HepG2 (cell line): ENCODE results near the gene HMCN2. TPM values are rescaled to one million over a fixed set of nuclear protein-coding genes. Genes with fewer than 3 reads are reported as not detected.

Experiments
- ATAC-seq: fragments of 200-7000 bp; cut with Tn5 transposase; 3 replicates; pipeline ENCODE4 v1.9.1; 2020; ENCODE audit warnings: mild to moderate bottlenecking, moderate library complexity
- BruUV-seq: library from RNA; stranded (reverse); fragments of 400-500 nt; replicated peaks from 2 replicates; lab custom pipeline; 2021; lab: Mats Ljungman, UMichigan
- CTCF ChIA-PET: fragments of 300-600 bp; formaldehyde crosslinking; extraction: SDS; loops from one replicate; lab custom pipeline; 2021; ENCODE audit warnings: low total read pairs, inconsistent platforms, low intra/inter-chr PET ratio; lab: Yijun Ruan, JAX
- POLR2A ChIA-PET: fragments of 350-600 bp; sonication (Branson Sonifier 250); formaldehyde crosslinking; loops from one replicate; lab custom pipeline; 2020; ENCODE audit warnings: antibody characterized with exemption, inconsistent platforms; lab: Yijun Ruan, JAX
- DNase-seq: peaks from one replicate; pipeline ENCODE4 v3.0.0-alpha.2; 2015; ENCODE audit warnings: low spot score
- FAIRE-seq: peaks from 3 replicates; lab custom pipeline; 2011; peaks lifted over from hg19 to GRCh38; lab: Jason Lieb, UNC
- H2AFZ ChIP-seq: one replicate; pipeline ENCODE4 v1.6.1; 2011; ENCODE audit warnings: low read length, inconsistent platforms
- H3K27ac ChIP-seq: fragments of 300-600 bp; 3 replicates; pipeline ENCODE4 v1.8.0; 2011; ENCODE audit warnings: mixed run types, mild to moderate bottlenecking, mixed read lengths, low read length, inconsistent platforms; ENCODE audit not compliant: insufficient read depth; ENCODE audit errors: extremely low read length
- H3K27me3 ChIP-seq, 2 experiments: fragments of 200-600 bp in 1 of 2; 2 replicates in 1 of 2; 3 replicates in 1 of 2; pipeline versions ENCODE4 v1.6.0 to v1.8.0; 2011; ENCODE audit warnings: low read length in 2 of 2, mild to moderate bottlenecking in 2 of 2, moderate library complexity in 2 of 2, inconsistent platforms in 1 of 2; ENCODE audit not compliant: insufficient read depth in 2 of 2, control insufficient read depth in 1 of 2
- H3K36me3 ChIP-seq, 2 experiments: fragments of 200-600 bp in 1 of 2; replicated peaks in 1 of 2; 2 replicates in 1 of 2; 3 replicates in 1 of 2; pipeline versions ENCODE4 v1.5.1 to v1.8.0; 2011; ENCODE audit warnings: low read length in 2 of 2, inconsistent platforms in 1 of 2; ENCODE audit not compliant: insufficient read depth in 2 of 2, control insufficient read depth in 1 of 2
- H3K4me1 ChIP-seq: 2 replicates; pipeline ENCODE4 v1.5.1; 2012; ENCODE audit warnings: low read length, inconsistent platforms; ENCODE audit not compliant: insufficient read depth
- H3K4me2 ChIP-seq: 2 replicates; pipeline ENCODE4 v1.6.0; 2011; ENCODE audit warnings: low read depth, low read length, inconsistent platforms
- H3K4me3 ChIP-seq, 3 experiments: fragments of 200-600 bp in 1 of 3; sonication (generic), shearing (Covaris generic) in 1 of 3; replicated peaks in 1 of 3; 2 replicates each; pipeline ENCODE4 v1.5.1; 2011 to 2016; ENCODE audit warnings: low read length in 3 of 3, inconsistent platforms in 2 of 3, low read depth in 2 of 3, mild to moderate bottlenecking in 2 of 3, control low read depth in 1 of 3, mixed read lengths in 1 of 3; ENCODE audit not compliant: insufficient read depth in 1 of 3
- H3K79me2 ChIP-seq: one replicate; pipeline ENCODE4 v1.6.1; 2011; ENCODE audit warnings: low read length, inconsistent platforms; ENCODE audit not compliant: insufficient read depth
- H3K9ac ChIP-seq: 2 replicates; pipeline ENCODE4 v1.6.0; 2011; ENCODE audit warnings: mild to moderate bottlenecking, low read depth, low read length, inconsistent platforms; ENCODE audit not compliant: insufficient read depth
- H3K9me3 ChIP-seq: 2 replicates; pipeline ENCODE4 v1.5.1; 2012; ENCODE audit warnings: mild to moderate bottlenecking, low read length
- H4K20me1 ChIP-seq: 2 replicates; pipeline ENCODE4 v1.6.0; 2011; ENCODE audit warnings: inconsistent platforms, mild to moderate bottlenecking, low read length, moderate library complexity; ENCODE audit not compliant: insufficient read depth
- KDM5B ChIP-seq: sonication (generic); formaldehyde crosslinking; IDR thresholded peaks from 2 replicates; pipeline ENCODE4 v1.4.0; 2020; ENCODE audit warnings: missing genetic modification reagents, mild to moderate bottlenecking, borderline replicate concordance
- MAF1 ChIP-seq: sonication (generic); formaldehyde crosslinking; IDR thresholded peaks from 2 replicates; pipeline ENCODE4 v1.5.0; 2020; ENCODE audit warnings: missing genetic modification reagents, borderline replicate concordance
- RBM39 ChIP-seq: fragments of 200-400 bp; formaldehyde crosslinking; IDR thresholded peaks from one replicate; pipeline ENCODE4 v1.6.1; 2018; ENCODE audit warnings: antibody characterized with exemption, mild to moderate bottlenecking, low read depth, low read length; ENCODE audit not compliant: poor library complexity, severe bottlenecking
- RFX5 ChIP-seq: IDR thresholded peaks from 2 replicates; pipeline ENCODE4 v1.6.1; 2011; ENCODE audit warnings: low read depth, low read length, improper control_type of control experiment
- XBP1 ChIP-seq: sonication (generic); formaldehyde crosslinking; IDR thresholded peaks from 2 replicates; pipeline ENCODE4 v1.5.0; 2020; ENCODE audit warnings: missing genetic modification reagents
- ZFY ChIP-seq: sonication (generic); formaldehyde crosslinking; IDR thresholded peaks from 2 replicates; pipeline ENCODE4 v1.4.0; 2020; ENCODE audit warnings: missing genetic modification reagents
- ZNF33A ChIP-seq: sonication (generic); formaldehyde crosslinking; IDR thresholded peaks from 2 replicates; pipeline ENCODE4 v1.5.1; 2020; ENCODE audit warnings: missing genetic modification reagents, mild to moderate bottlenecking, moderate library complexity, borderline replicate concordance
- ZNF549 ChIP-seq: sonication (generic); formaldehyde crosslinking; IDR thresholded peaks from 2 replicates; pipeline ENCODE4 v1.5.0; 2020; ENCODE audit warnings: missing genetic modification reagents
- WGBS: methylation state at CpG from one replicate; pipeline ENCODE4 v1.1.6; 2017; ENCODE audit warnings: low lambda C conversion rate; 5-methylcytosine and 5-hydroxymethylcytosine counted together
- in situ Hi-C: cut with HindIII; loops from 2 replicates; pipeline ENCODE4 v1.10.0; 2017; ENCODE audit warnings: low pct_unique_long_range_greater_than_20kb; ENCODE audit not compliant: extremely low pct_ligation_motif_present
- intact Hi-C: fragments of 100-400 bp; cut with micrococcal nuclease; formaldehyde crosslinking; loops from one replicate; pipeline ENCODE4 v1.10.0; 2022; ENCODE audit not compliant: unreplicated experiment
- polyA plus RNA-seq, 8 experiments: library from polyadenylated mRNA; depleted of rRNA in 3 of 8; stranded (reverse) in 7 of 8; unstranded in 1 of 8; fragments of >200 nt; fragmentation: Illumina TruSeq in 4 of 8; extraction: Trizol in 4 of 8; gene quantifications; 2 replicates each; pipeline versions ENCODE4 v1.2.1 to v1.2.3, GENCODE V29; 2011 to 2016; ENCODE audit warnings: low read depth in 4 of 8, missing spikeins in 1 of 8, mixed read lengths in 1 of 8; ENCODE audit not compliant: insufficient read depth in 1 of 8
- total RNA-seq, 5 experiments: library from RNA; depleted of rRNA; stranded (reverse); fragments of >200 nt; fragmentation: Illumina TruSeq; extraction: Trizol; gene quantifications; 2 replicates each; pipeline ENCODE4 v1.2.3, GENCODE V29; 2016; ENCODE audit warnings: low read depth in 1 of 5
- TF ChIP-seq, protein P1 (sequence below): sonication (generic); formaldehyde crosslinking; IDR thresholded peaks from 2 replicates; pipeline ENCODE4 v1.4.0; 2020; ENCODE audit warnings: missing genetic modification reagents
- TF ChIP-seq, protein P2 (sequence below): IDR thresholded peaks from 2 replicates; pipeline ENCODE4 v1.6.1; 2016; ENCODE audit warnings: missing biosample characterization, missing genetic modification reagents, low read depth

HMCN2 gene
- total and polyA plus RNA-seq, 2 of the 13 experiments (the other 11 are each of a cell fraction or from before 2014, with no cell fraction given) = 0.09 TPM; not detected in 1

DNA sequence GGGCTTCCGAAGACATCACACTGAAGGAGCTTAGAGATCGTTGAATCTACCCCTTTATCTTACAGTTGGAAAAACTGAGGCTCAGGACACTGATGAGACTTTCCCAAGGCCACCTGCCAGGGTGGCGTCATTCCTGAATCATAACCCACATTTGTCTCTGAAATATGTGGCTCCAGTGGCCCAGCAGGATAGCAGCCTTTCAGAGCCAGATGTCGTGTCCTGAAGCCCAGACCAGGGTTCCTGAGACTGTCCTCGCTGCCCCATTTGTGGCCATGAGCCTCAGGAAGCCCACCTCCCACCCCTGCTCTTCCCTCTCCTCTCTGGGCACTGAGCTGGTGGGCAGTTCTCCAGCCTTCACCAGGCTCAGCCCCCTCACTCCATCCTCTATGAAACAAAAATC is 2.4 kb downstream of the HMCN2 start:
- ChIA-PET POLR2A (no interaction called here), CTCF (no interaction called here)
- no peak overlapping the region for H3K4me2 ChIP-seq
- intact Hi-C loops (no loop called here), in situ Hi-C loops (no loop called here)
- no peaks in the 10 kb centered on the region for H4K20me1 ChIP-seq
- BruUV-seq = no TSS peak
- no peak overlapping the region for H2AFZ ChIP-seq
- no peaks in the 10 kb centered on the region for H3K9me3 ChIP-seq
- WGBS = 46% methylated on average over 4 of the region's 5 CpGs
- peaks cover 29% of the 10 kb centered on the region for H3K4me1 ChIP-seq
- ATAC-seq = no peak
- no peak overlapping the region for H3K4me3 ChIP-seq
- H3K79me2 ChIP-seq = no peaks in the 10 kb centered on the region
- no peak overlapping the region for H3K27ac ChIP-seq
- H3K9ac ChIP-seq = no peak overlapping the region
- no peak for FAIRE-seq
- TF ChIP-seq RFX5 = no peak
- no peak for TF ChIP-seq ZFY (CRISPR knock-in tag)
- peaks cover 6 to 59% of the 10 kb centered on the region in 2 experiments; a peak in 4 of 5 replicates for H3K27me3 ChIP-seq
- no peaks in the 10 kb centered on the region for H3K36me3 ChIP-seq
- no peak for DNase-seq

DNA sequence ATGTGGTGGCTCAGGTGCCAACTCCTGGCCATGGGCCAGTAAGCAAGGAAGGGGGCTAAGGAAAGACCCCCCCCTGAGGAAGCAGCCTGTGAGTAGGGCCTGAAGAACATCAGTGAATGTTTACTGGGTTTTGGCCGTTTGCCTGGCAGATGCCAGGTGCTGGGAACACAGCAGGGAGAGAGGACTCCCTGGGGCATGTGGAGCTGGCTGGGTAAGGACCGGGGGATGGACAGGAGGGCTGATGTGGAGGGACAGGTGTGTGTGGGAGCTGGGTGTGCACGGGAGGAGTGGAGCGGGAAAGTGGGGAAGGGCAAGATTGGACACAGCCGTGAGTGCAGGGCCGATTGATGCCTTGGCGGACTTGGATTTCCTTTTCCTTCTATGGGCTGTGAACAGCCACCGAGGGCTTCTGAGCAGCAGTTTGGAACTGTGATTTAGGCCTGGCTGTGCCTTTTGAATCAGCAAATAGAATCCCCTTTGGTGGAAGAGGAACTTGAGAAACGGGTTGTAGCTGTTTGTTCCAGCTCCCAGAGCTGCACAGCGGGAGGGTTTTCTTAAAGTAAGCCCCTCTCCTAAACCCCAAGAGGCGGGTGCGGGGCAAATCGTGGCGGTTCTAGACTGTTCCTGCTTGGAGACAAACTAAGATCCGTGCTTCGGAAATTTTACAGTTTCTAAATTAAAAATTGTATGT is 3.1 kb downstream of the HMCN2 start:
- 38% methylated on average over 16 of the region's 16 CpGs for WGBS
- intact Hi-C loops (no loop called here), in situ Hi-C loops (no loop called here)
- no peak for TF ChIP-seq XBP1 (CRISPR knock-in tag)
- TF ChIP-seq, protein P1, sequence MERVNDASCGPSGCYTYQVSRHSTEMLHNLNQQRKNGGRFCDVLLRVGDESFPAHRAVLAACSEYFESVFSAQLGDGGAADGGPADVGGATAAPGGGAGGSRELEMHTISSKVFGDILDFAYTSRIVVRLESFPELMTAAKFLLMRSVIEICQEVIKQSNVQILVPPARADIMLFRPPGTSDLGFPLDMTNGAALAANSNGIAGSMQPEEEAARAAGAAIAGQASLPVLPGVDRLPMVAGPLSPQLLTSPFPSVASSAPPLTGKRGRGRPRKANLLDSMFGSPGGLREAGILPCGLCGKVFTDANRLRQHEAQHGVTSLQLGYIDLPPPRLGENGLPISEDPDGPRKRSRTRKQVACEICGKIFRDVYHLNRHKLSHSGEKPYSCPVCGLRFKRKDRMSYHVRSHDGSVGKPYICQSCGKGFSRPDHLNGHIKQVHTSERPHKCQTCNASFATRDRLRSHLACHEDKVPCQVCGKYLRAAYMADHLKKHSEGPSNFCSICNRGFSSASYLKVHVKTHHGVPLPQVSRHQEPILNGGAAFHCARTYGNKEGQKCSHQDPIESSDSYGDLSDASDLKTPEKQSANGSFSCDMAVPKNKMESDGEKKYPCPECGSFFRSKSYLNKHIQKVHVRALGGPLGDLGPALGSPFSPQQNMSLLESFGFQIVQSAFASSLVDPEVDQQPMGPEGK = no peak
- TF ChIP-seq ZNF33A (CRISPR knock-in tag) = no peak
- TF ChIP-seq, protein P2, sequence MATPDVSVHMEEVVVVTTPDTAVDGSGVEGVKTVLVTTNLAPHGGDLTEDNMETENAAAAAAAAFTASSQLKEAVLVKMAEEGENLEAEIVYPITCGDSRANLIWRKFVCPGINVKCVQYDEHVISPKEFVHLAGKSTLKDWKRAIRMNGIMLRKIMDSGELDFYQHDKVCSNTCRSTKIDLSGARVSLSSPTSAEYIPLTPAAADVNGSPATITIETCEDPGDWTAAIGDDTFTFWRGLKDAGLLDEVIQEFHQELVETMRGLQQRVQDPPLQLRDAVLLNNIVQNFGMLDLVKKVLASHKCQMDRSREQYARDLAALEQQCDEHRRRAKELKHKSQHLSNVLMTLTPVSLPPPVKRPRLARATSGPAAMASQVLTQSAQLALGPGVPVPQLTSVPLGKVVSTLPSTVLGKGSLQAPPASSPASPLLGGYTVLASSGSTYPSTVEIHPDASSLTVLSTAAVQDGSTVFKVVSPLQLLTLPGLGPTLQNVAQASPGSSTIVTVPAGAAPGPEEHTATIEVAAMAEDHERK (CRISPR knock-in tag) = no peak
- TF ChIP-seq RBM39 = no peak
- no peak for TF ChIP-seq KDM5B (CRISPR knock-in tag)
- no peak for TF ChIP-seq ZNF549 (CRISPR knock-in tag)
- no peak for TF ChIP-seq MAF1 (CRISPR knock-in tag)
- no peak overlapping the region for H2AFZ ChIP-seq
- ChIA-PET POLR2A (no interaction called here), CTCF (no interaction called here)
- no peak overlapping the region for H3K4me3 ChIP-seq
- H3K9me3 ChIP-seq = no peaks in the 10 kb centered on the region
- FAIRE-seq (no peak), ATAC-seq (no peak), DNase-seq (no peak)
- H3K27me3 ChIP-seq = peaks cover 6 to 52% of the 10 kb centered on the region in 2 experiments; a peak in 4 of 5 replicates
- H3K36me3 ChIP-seq = no peaks in the 10 kb centered on the region
- H3K27ac ChIP-seq = no peak overlapping the region
- H3K9ac ChIP-seq = no peak overlapping the region
- no TSS peak for BruUV-seq
- no peak overlapping the region for H3K4me2 ChIP-seq
- H3K79me2 ChIP-seq = no peaks in the 10 kb centered on the region
- peaks cover 22% of the 10 kb centered on the region for H3K4me1 ChIP-seq
- H4K20me1 ChIP-seq = no peaks in the 10 kb centered on the region
